HFF-Myc (cell line): Measurements from ENCODE around the gene ZSCAN9.

Experiments
- DNase-seq: peaks from one replicate; pipeline ENCODE4 v3.0.0-alpha.2; 2011; ENCODE audit warnings: low read depth; ENCODE audit errors: extremely low read depth
- H3K4me3 ChIP-seq: replicated peaks from 2 replicates; pipeline ENCODE4 v1.5.1; 2011; ENCODE audit warnings: low read depth, mild to moderate bottlenecking, control low read depth, low read length
- TF ChIP-seq, protein P1 (sequence below): IDR thresholded peaks from 2 replicates; pipeline ENCODE4 v1.5.1; 2012; ENCODE audit warnings: mild to moderate bottlenecking, low read depth, low read length, control low read depth; ENCODE audit errors: missing control alignments

ZSCAN9 gene

DNA sequence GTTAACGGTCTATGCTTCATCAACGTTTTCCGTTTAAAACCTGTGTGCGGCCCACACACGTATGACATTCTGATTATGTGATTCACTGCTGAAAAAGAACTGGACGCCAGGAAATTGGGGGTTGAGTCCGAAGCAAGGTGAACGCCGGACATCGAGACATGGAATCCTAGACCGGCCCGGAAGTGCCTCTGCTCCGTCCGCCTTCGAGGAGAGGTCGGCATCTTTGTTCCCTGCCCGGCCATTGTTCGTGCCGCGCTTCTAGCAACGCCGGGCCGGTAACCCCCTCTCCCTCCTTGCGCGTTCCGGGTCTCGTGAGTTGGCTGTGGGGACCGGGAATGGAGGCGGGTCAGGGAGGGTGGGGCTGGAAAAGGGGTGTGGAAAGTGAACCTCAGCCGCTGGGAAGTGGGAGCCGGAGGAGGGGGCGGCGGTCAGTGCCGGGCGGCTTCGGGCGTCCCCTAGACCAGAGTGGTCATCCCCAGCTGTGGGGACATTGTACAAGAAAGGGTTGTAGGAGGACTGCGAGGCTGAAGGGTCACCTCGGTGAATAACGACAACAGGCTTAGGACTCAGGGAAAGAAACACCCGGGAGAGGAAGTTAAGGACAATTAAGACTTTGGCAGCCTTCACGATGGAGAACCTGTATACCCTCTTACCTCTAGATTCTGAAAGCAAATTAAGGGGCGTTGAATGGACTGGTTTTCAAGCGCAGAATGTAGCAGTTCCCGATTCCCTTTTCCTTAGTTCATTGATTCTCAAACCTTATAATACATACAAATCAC, at the start of gene ZSCAN9:
Gene ZSCAN9 (plus strand): TSS at position 220 of the 779 bp plus-strand sequence. CDS start 1,810 bp downstream, outside the sequence.
- H3K4me3 ChIP-seq: peak within 1 kb of the TSS; percentile 72
- peak; percentile 77 for DNase-seq
- TF ChIP-seq, protein P1, sequence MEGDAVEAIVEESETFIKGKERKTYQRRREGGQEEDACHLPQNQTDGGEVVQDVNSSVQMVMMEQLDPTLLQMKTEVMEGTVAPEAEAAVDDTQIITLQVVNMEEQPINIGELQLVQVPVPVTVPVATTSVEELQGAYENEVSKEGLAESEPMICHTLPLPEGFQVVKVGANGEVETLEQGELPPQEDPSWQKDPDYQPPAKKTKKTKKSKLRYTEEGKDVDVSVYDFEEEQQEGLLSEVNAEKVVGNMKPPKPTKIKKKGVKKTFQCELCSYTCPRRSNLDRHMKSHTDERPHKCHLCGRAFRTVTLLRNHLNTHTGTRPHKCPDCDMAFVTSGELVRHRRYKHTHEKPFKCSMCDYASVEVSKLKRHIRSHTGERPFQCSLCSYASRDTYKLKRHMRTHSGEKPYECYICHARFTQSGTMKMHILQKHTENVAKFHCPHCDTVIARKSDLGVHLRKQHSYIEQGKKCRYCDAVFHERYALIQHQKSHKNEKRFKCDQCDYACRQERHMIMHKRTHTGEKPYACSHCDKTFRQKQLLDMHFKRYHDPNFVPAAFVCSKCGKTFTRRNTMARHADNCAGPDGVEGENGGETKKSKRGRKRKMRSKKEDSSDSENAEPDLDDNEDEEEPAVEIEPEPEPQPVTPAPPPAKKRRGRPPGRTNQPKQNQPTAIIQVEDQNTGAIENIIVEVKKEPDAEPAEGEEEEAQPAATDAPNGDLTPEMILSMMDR: no peak

- TF ChIP-seq, protein P1: no peak
- no peak overlapping the region for H3K4me3 ChIP-seq
- DNase-seq: no peak
Measured at GRCh38 chr6:28176373-28176772, 48.7 kb upstream of the ZSCAN9 start.

GRCh38 chr6:28182255-28182654, 42.8 kb upstream of the ZSCAN9 start:
- no peak overlapping the region for H3K4me3 ChIP-seq
- TF ChIP-seq, protein P1: no peak
- no peak for DNase-seq

- TF ChIP-seq, protein P1: no peak
- no peak for DNase-seq
- H3K4me3 ChIP-seq: no peak overlapping the region
Measured at GRCh38 chr6:28188111-28188979, 36.7 kb upstream of the ZSCAN9 start.

DNA sequence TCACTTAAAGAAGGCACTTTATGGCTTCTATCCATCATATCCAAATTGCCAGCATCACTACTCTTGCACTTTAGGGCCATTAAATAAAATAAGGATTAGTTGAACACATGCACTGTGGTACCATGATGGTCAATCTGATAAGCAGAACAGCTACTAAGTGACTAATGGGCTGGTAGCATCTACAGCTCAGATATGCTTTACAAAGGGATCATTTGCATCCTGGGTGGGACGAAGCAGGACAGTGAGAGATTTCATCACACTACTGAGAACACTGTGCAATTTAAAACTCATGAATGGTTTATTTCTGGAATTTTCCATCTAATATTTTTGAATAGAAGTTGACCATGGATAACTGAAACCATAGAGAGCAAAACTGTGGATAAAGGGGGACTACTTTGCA, 25.1 kb upstream of the ZSCAN9 start:
- DNase-seq: no peak
- H3K4me3 ChIP-seq: no peak overlapping the region
- TF ChIP-seq, protein P1: no peak

DNA sequence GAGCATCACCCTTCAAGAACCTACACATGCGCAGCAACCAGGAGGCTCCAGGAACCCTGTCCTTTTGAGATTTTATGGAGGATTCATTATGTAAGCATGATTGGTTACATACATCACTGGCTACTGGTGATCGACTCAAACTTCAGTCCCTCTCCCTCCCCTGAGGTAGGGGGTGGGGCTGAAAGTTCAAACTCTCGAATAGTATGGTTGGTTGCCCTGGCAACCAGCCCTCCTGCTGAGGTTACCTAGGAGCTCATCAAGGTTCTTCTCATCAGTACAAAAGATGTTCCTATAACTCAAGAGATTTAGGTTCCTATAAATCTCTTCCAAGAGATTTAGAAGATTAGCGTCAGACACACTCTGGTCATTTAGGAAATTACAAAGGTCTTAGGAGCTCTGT, 21.9 kb upstream of the ZSCAN9 start:
- DNase-seq: no peak
- TF ChIP-seq, protein P1: no peak
- no peak overlapping the region for H3K4me3 ChIP-seq
